BLaER1 treated with 17β-estradiol and CSF1 and Interleukin-3, amounts not matched to agents 10 nM and 100 nM (cell line): Measurements from ENCODE around the gene ZNF70.

ENCODE experiments used
- H3K27ac ChIP-seq, 11 experiments: shearing (Covaris generic); formaldehyde crosslinking; 2 replicates each; pipeline ENCODE4 v1.8.1; 2022
- H3K27me3 ChIP-seq, 11 experiments: shearing (Covaris generic); formaldehyde crosslinking; 2 replicates each; pipeline ENCODE4 v1.8.1; 2022
- H3K36me3 ChIP-seq, 11 experiments: shearing (Covaris generic); formaldehyde crosslinking; 2 replicates each; pipeline ENCODE4 v1.8.1; 2022
- H3K4me1 ChIP-seq, 10 experiments: shearing (Covaris generic); formaldehyde crosslinking; 2 replicates each; pipeline ENCODE4 v1.8.1; 2022
- H3K4me2 ChIP-seq, 11 experiments: shearing (Covaris generic); formaldehyde crosslinking; 2 replicates each; pipeline ENCODE4 v1.8.1; 2022
- H3K4me3 ChIP-seq, 10 experiments: shearing (Covaris generic); formaldehyde crosslinking; 2 replicates each; pipeline ENCODE4 v1.8.1; 2022
- H3K9ac ChIP-seq, 11 experiments: shearing (Covaris generic); formaldehyde crosslinking; 2 replicates each; pipeline ENCODE4 v1.8.1; 2022
- H3K9me3 ChIP-seq, 11 experiments: shearing (Covaris generic); formaldehyde crosslinking; replicated peaks in 1 of 11; 2 replicates each; pipeline ENCODE4 v1.8.1; 2022
- H4K20me1 ChIP-seq, 11 experiments: shearing (Covaris generic); formaldehyde crosslinking; 2 replicates each; pipeline ENCODE4 v1.8.1; 2022
- Cebpa-rat ChIP-seq, 11 experiments: shearing (Covaris generic); IDR thresholded peaks; 2 replicates each; pipeline ENCODE4 v1.8.1; 2022

ZNF70 gene

GRCh38 chr22:23693979-23694680, 56.8 kb downstream of the ZNF70 start:
- no peak for TF ChIP-seq Cebpa-rat (IDR thresholded peaks at IDR 0.05)
- Histone ChIP-seq H3K4me1 (peaks cover 41 to 79% (median 74%) of the 10 kb centered on the region in 10 experiments), H4K20me1 (peaks cover 0 to 43% (median 6%) of the 10 kb centered on the region in 11 experiments; a peak in 8 of 22 replicates), H3K9me3 (no peaks in the 10 kb centered on the region), H3K27ac (peak overlapping the region in 8 of 11 experiments; percentile 6 to 97 (median 94); a peak in 13 of 22 replicates), H3K4me2 (peak overlapping the region in 9 of 11 experiments; percentile 88 to 99 (median 94); a peak in 17 of 22 replicates), H3K4me3 (no peak overlapping the region), H3K27me3 (no peaks in the 10 kb centered on the region), H3K9ac (0 out of 22 replicates have a peak overlapping the region, but pooled peaks of 1 of the 11 experiments have one; percentile 8), H3K36me3 (peaks cover 53 to 77% (median 67%) of the 10 kb centered on the region in 11 experiments)

DNA sequence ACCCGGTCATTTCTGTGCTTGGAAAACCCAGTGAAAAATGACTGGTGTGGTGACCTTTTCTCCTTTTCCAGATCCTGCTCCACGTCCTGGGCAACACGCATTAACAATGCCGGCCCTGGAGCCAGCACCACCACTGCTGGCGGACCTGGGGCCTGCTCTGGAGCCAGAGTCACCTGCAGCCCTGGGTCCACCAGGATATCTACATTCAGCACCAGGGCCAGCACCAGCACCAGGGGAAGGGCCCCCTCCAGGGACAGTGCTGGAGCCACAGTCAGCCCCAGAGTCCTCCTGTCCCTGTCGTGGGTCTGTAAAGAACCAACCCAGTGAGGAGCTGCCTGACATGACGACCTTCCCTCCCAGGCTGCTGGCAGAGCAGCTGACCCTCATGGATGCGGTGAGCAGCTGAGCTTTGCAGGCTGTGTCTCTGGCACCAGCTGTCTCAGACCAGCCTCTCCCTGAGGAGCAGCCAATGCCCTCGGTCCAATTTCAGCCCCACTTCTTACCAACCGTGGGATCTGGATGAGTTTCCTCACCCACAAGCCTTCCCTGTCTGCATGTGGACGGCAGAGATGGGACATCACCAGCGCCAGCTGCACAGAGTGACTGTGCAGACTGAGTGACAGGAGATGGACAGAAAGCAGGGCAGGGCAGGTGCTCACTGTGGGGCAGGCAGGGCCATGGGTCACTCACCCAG, 58.2 kb downstream of the ZNF70 start:
- H3K27ac ChIP-seq: peak overlapping the region in 1 of 11 experiments; percentile 97; a peak in 2 of 22 replicates
- H3K9ac ChIP-seq: 0 out of 22 replicates have a peak overlapping the region, but pooled peaks of 1 of the 11 experiments have one; percentile 17
- H3K4me2 ChIP-seq: peak overlapping the region in 7 of 11 experiments; percentile 8 to 99 (median 94); a peak in 11 of 22 replicates

DNA sequence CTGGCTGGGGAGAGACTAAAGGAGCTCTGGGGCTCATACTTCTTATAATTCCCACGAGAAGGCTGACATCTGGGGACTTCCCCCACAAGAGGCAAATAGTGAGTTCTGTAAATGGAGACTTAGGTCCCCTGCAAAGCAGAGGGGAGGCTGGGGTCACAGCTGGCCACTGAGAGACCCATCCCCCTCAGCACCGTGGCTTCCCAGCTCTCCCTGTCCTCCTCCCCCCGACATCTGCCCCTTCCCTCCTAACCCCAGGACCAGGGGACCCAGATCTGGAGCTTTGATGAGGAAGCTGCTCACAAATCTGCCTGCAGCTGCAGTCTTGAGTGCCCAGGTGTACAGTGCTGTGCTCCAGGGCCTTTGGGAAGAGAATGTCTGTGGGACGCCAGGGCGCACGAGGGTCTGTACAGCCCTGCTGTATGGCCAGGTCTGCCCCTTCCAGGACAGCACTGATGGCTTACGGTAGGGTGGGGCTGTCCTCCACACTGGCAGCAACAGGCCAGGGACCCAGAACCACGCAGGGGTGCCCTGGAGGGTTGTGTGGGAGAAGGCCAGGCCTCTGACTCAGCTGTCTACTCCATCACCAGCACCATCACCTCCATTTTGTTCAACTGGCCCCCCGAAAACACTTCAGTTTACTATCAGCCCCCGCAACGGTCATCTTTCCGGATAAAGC, 59.0 kb downstream of the ZNF70 start:
- Histone ChIP-seq H3K9ac (0 out of 22 replicates have a peak overlapping the region, but pooled peaks of 1 of the 11 experiments have one; percentile 17), H3K27ac (peak overlapping the region in 2 of 11 experiments; percentile 0 to 14; a peak in 1 of 22 replicates), H3K27me3 (no peaks in the 10 kb centered on the region), H4K20me1 (peaks cover 0 to 21% (median 0%) of the 10 kb centered on the region in 11 experiments; a peak in 8 of 22 replicates), H3K36me3 (peaks cover 45 to 75% (median 59%) of the 10 kb centered on the region in 11 experiments), H3K4me3 (no peak overlapping the region), H3K9me3 (no peaks in the 10 kb centered on the region), H3K4me1 (peaks cover 23 to 59% (median 52%) of the 10 kb centered on the region in 10 experiments), H3K4me2 (peak overlapping the region in 7 of 11 experiments; percentile 8 to 99 (median 46); a peak in 12 of 22 replicates)
- no peak for TF ChIP-seq Cebpa-rat (IDR thresholded peaks at IDR 0.05)

More for the DNA sequence above, 58.2 kb downstream of the ZNF70 start:
- Histone ChIP-seq H3K4me1 (peaks cover 31 to 68% (median 61%) of the 10 kb centered on the region in 10 experiments), H4K20me1 (peaks cover 0 to 29% (median 0%) of the 10 kb centered on the region in 11 experiments; a peak in 7 of 22 replicates), H3K27me3 (no peaks in the 10 kb centered on the region), H3K36me3 (peaks cover 45 to 75% (median 60%) of the 10 kb centered on the region in 11 experiments), H3K9me3 (no peaks in the 10 kb centered on the region), H3K4me3 (no peak overlapping the region)
- TF ChIP-seq Cebpa-rat (IDR thresholded peaks at IDR 0.05): no peak

GRCh38 chr22:23690713-23691112, 60.2 kb downstream of the ZNF70 start, which contains the start of gene RGL4:
TSS of gene RGL4 (plus strand) at chr22:23691013. CDS start at chr22:23692031, 1,018 bp downstream.
- Histone ChIP-seq H3K4me1 (peaks cover 11 to 51% (median 41%) of the 10 kb centered on the region in 10 experiments), H4K20me1 (peaks cover 0 to 9% (median 0%) of the 10 kb centered on the region in 11 experiments; a peak in 8 of 22 replicates), H3K36me3 (peaks cover 45 to 75% (median 59%) of the 10 kb centered on the region in 11 experiments), H3K9ac (0 out of 22 replicates have a peak within 1 kb of the TSS, but pooled peaks of 1 of the 11 experiments have one; percentile 17), H3K27me3 (no peaks in the 10 kb centered on the region), H3K4me3 (no peak within 1 kb of the TSS), H3K4me2 (peak within 1 kb of the TSS in 7 of 11 experiments; percentile 8 to 99 (median 46); a peak in 12 of 22 replicates), H3K9me3 (no peaks in the 10 kb centered on the region), H3K27ac (peak within 1 kb of the TSS in 2 of 11 experiments; percentile 0 to 14; a peak in 1 of 22 replicates)
- TF ChIP-seq Cebpa-rat (IDR thresholded peaks at IDR 0.05): no peak

DNA sequence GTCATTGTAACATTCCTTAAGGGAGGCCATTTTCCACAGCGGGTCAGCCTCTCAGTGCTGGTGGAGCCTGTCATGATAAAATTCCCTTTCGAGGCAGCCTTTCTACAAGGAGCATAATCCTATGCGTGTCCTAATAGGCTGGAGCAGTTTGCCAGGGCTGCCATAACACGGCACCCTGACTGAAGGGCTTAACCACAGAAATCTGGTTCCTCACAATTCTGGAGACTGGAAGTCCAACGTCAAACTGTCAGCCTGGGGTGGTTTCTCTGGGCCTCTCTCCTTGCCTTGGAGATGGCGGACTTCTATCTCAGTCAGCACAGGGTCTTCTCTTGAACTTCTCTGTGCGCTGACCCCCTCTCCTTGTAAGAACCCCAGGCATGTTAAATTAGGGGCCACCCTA, 61.5 kb downstream of the ZNF70 start:
- Histone ChIP-seq H3K4me2 (no peak overlapping the region), H4K20me1 (peaks cover 0 to 5% (median 0%) of the 10 kb centered on the region in 11 experiments; a peak in 4 of 22 replicates), H3K4me1 (peaks cover 0 to 38% (median 28%) of the 10 kb centered on the region in 10 experiments; a peak in 17 of 20 replicates), H3K27me3 (no peaks in the 10 kb centered on the region), H3K4me3 (no peak overlapping the region), H3K9ac (no peak overlapping the region), H3K36me3 (peaks cover 37 to 69% (median 48%) of the 10 kb centered on the region in 11 experiments), H3K27ac (no peak overlapping the region), H3K9me3 (no peaks in the 10 kb centered on the region)
- no peak for TF ChIP-seq Cebpa-rat (IDR thresholded peaks at IDR 0.05)
